K562 (cell line): Measurements from ENCODE around the gene BHLHE23. TPM values are rescaled to one million over a fixed set of nuclear protein-coding genes. Genes with fewer than 3 reads are reported as not detected.

ENCODE experiments used
- ATAC-seq: fragments of 200-7000 bp; cut with Tn5 transposase; 3 replicates; pipeline ENCODE4 v1.9.1; 2020; ENCODE audit warnings: moderate library complexity
- BruUV-seq: library from RNA; stranded (reverse); fragments of 400-500 nt; replicated peaks from 2 replicates; lab custom pipeline; 2021; lab: Mats Ljungman, UMichigan
- CTCF ChIA-PET: fragments of 300-600 bp; formaldehyde crosslinking; extraction: SDS; loops from one replicate; lab custom pipeline; 2021; ENCODE audit warnings: low intra/inter-chr PET ratio; lab: Yijun Ruan, JAX
- POLR2A ChIA-PET: fragments of 300-600, 350-650 bp; sonication (Branson Sonifier 250); formaldehyde crosslinking; extraction: SDS; loops from one replicate; lab custom pipeline; 2021; ENCODE audit warnings: antibody characterized with exemption, inconsistent platforms; lab: Yijun Ruan, JAX
- DNase-seq, 4 experiments: peaks; one replicate each; pipeline versions ENCODE4 v3.0.0 to v3.0.0-alpha.2; 2011 to 2018; ENCODE audit warnings: low spot score in 3 of 4, mixed read lengths in 3 of 4; ENCODE audit errors: extremely low read depth in 1 of 4
- FAIRE-seq: peaks from 2 replicates; lab custom pipeline; 2011; peaks lifted over from hg19 to GRCh38; lab: Jason Lieb, UNC
- H2AFZ ChIP-seq: 2 replicates; pipeline ENCODE4 v1.6.0; 2011; ENCODE audit warnings: low read depth, low read length, control low read depth, inconsistent platforms
- H3K27ac ChIP-seq: fragments of 200-600 bp; 3 replicates; pipeline ENCODE4 v1.8.0; 2011; ENCODE audit warnings: low read depth, mild to moderate bottlenecking, control low read depth, inconsistent platforms, low read length, moderate library complexity, mixed read lengths; ENCODE audit errors: extremely low read depth
- H3K27me3 ChIP-seq, 2 experiments: fragments of 300-600 bp in 1 of 2; 2 replicates in 1 of 2; 3 replicates in 1 of 2; pipeline versions ENCODE4 v1.6.0 to v1.8.0; 2011; ENCODE audit warnings: inconsistent platforms in 2 of 2, low read length in 2 of 2, mild to moderate bottlenecking in 1 of 2, mixed read lengths in 1 of 2, moderate library complexity in 1 of 2; ENCODE audit not compliant: control insufficient read depth in 2 of 2, insufficient read depth in 2 of 2
- H3K36me3 ChIP-seq: fragments of 300-600 bp; 3 replicates; pipeline ENCODE4 v1.8.0; 2011; ENCODE audit warnings: mild to moderate bottlenecking, low read length, inconsistent platforms; ENCODE audit not compliant: control insufficient read depth, insufficient read depth
- H3K4me1 ChIP-seq, 2 experiments: fragments of 200-600 bp in 1 of 2; replicated peaks in 1 of 2; 2 replicates in 1 of 2; 3 replicates in 1 of 2; pipeline versions ENCODE4 v1.5.1 to v1.8.0; 2011; ENCODE audit warnings: inconsistent platforms in 2 of 2, low read length in 2 of 2, mild to moderate bottlenecking in 1 of 2, mixed read lengths in 1 of 2, moderate library complexity in 1 of 2; ENCODE audit not compliant: control insufficient read depth in 2 of 2, insufficient read depth in 2 of 2
- H3K4me2 ChIP-seq: 2 replicates; pipeline ENCODE4 v1.6.1; 2011; ENCODE audit warnings: low read length, control low read depth, inconsistent platforms, mixed read lengths; ENCODE audit not compliant: insufficient read depth
- H3K4me3 ChIP-seq: fragments of 200-600 bp; sonication (generic), shearing (Covaris generic); 2 replicates; pipeline ENCODE4 v1.5.1; 2016; ENCODE audit warnings: control low read depth, inconsistent platforms
- H3K79me2 ChIP-seq: fragments of 200-600 bp; 3 replicates; pipeline ENCODE4 v1.8.0; 2011; ENCODE audit warnings: low read length, inconsistent platforms; ENCODE audit not compliant: control insufficient read depth, insufficient read depth
- H3K9ac ChIP-seq, 2 experiments: 2 replicates each; pipeline versions ENCODE4 v1.6.0 to v1.6.1; 2011; ENCODE audit warnings: low read depth in 2 of 2, low read length in 2 of 2, control low read depth in 1 of 2, inconsistent platforms in 1 of 2, mild to moderate bottlenecking in 1 of 2, mixed read lengths in 1 of 2; ENCODE audit not compliant: insufficient read depth in 1 of 2
- H3K9me1 ChIP-seq: one replicate; pipeline ENCODE4 v1.6.0; 2011; ENCODE audit warnings: inconsistent platforms, mild to moderate bottlenecking, low read length, moderate library complexity; ENCODE audit not compliant: control insufficient read depth, insufficient read depth
- H3K9me3 ChIP-seq: replicated peaks from 2 replicates; pipeline ENCODE4 v1.5.1; 2011; ENCODE audit warnings: low read depth, low read length, inconsistent platforms; ENCODE audit not compliant: control insufficient read depth, insufficient read depth
- H4K20me1 ChIP-seq: replicated peaks from 2 replicates; pipeline ENCODE4 v1.6.1; 2011; ENCODE audit warnings: low read length, inconsistent platforms, mixed read lengths; ENCODE audit not compliant: control insufficient read depth, insufficient read depth
- ZFP36 ChIP-seq: fragments of 150-350 bp; IDR thresholded peaks from 2 replicates; pipeline ENCODE4 v1.6.1; 2018; ENCODE audit warnings: low read length, low read depth; ENCODE audit not compliant: partially characterized antibody
- WGBS: fragments of 100-300 bp; shearing (Covaris generic); methylation state at CpG from one replicate; pipeline ENCODE4 v1.1.6; 2016; ENCODE audit warnings: low coverage, mixed read lengths; ENCODE audit not compliant: insufficient coverage; ENCODE audit errors: missing lambda C conversion rate; 5-methylcytosine and 5-hydroxymethylcytosine counted together
- in situ Hi-C: fragments of 300-500 bp; cut with MboI; formaldehyde crosslinking; loops from 4 replicates; pipeline ENCODE4 v1.15.0; 2018; ENCODE audit warnings: inconsistent platforms, mixed read lengths
- intact Hi-C: fragments of 100-400 bp; cut with micrococcal nuclease; formaldehyde crosslinking; loops from 2 replicates; pipeline ENCODE4 v1.14.2; 2022
- polyA plus RNA-seq, 8 experiments: library from polyadenylated mRNA; depleted of rRNA in 4 of 8; stranded (reverse) in 5 of 8; unstranded in 3 of 8; fragments of >200 nt; fragmentation: Nextera tagmentation in 2 of 8; fragmentation: Illumina TruSeq in 1 of 8; extraction: Ambion mirVana in 2 of 8; extraction: Trizol in 1 of 8; gene quantifications; 2 replicates each; pipeline versions ENCODE4 v1.2.1 to v1.2.3, GENCODE V29; 2011 to 2014; ENCODE audit warnings: inconsistent platforms in 1 of 8, missing spikeins in 1 of 8
- total RNA-seq, 7 experiments: library from RNA; depleted of rRNA in 6 of 7; stranded (reverse); fragments of >200 nt in 6 of 7; fragmentation: Illumina TruSeq in 2 of 7; extraction: Trizol in 2 of 7; gene quantifications; 2 replicates each; pipeline versions ENCODE4 v1.2.1 to v1.2.3, GENCODE V29; 2011 to 2021; ENCODE audit warnings: low replicate concordance in 1 of 7
- TF ChIP-seq, protein P1 (sequence below), 2 experiments: fragments of 450-650 bp; IDR thresholded peaks; 2 replicates each; pipeline ENCODE4 v1.6.1; 2018; ENCODE audit warnings: mild to moderate bottlenecking in 2 of 2, low read depth in 1 of 2; ENCODE audit not compliant: partially characterized antibody in 2 of 2

BHLHE23 gene
- total and polyA plus RNA-seq, 9 of the 15 experiments (the other 6 are each of a cell fraction or from before 2014, with no cell fraction given) = not detected

DNA sequence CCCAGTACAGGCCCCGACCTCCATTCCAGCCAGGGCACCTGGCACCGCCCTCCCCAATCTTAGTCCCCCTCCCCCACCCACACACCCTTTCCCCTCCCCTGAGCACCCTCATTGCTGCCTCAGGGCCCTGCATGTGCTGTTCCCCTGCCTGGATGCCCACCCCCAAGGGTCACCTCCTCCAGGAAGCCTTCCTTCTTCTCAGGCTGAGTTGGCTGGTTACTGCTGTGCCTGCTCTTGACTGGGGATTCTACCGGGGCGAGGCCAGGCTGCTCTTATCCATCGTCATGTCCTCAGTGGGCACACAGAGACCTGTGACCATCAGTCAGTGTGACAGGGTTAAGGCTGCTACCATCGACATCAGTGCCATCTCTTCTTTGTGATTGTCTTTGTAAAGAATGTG is 23.6 kb downstream of the BHLHE23 start:
- Histone ChIP-seq H3K79me2 (no peaks in the 10 kb centered on the region), H3K9ac (no peak overlapping the region), H3K4me2 (no peak overlapping the region), H4K20me1 (peaks cover 11% of the 10 kb centered on the region), H3K9me1 (no peaks in the 10 kb centered on the region), H3K9me3 (no peaks in the 10 kb centered on the region), H3K27me3 (peaks cover 57 to 81% of the 10 kb centered on the region in 2 experiments), H3K27ac (no peak overlapping the region), H3K4me3 (no peak overlapping the region), H2AFZ (no peak overlapping the region), H3K4me1 (peaks cover 0 to 23% of the 10 kb centered on the region in 2 experiments; a peak in 2 of 5 replicates), H3K36me3 (no peaks in the 10 kb centered on the region)
- ChIA-PET CTCF (no interaction called here), POLR2A (no interaction called here)
- no peak for DNase-seq
- 3% methylated on average over 4 of the region's 6 CpGs for WGBS
- ATAC-seq = no peak
- no TSS peak for BruUV-seq
- intact Hi-C loops (no loop called here), in situ Hi-C loops (no loop called here)
- FAIRE-seq = no peak
- TF ChIP-seq ZFP36 = peak; percentile 73
- TF ChIP-seq, protein P1, sequence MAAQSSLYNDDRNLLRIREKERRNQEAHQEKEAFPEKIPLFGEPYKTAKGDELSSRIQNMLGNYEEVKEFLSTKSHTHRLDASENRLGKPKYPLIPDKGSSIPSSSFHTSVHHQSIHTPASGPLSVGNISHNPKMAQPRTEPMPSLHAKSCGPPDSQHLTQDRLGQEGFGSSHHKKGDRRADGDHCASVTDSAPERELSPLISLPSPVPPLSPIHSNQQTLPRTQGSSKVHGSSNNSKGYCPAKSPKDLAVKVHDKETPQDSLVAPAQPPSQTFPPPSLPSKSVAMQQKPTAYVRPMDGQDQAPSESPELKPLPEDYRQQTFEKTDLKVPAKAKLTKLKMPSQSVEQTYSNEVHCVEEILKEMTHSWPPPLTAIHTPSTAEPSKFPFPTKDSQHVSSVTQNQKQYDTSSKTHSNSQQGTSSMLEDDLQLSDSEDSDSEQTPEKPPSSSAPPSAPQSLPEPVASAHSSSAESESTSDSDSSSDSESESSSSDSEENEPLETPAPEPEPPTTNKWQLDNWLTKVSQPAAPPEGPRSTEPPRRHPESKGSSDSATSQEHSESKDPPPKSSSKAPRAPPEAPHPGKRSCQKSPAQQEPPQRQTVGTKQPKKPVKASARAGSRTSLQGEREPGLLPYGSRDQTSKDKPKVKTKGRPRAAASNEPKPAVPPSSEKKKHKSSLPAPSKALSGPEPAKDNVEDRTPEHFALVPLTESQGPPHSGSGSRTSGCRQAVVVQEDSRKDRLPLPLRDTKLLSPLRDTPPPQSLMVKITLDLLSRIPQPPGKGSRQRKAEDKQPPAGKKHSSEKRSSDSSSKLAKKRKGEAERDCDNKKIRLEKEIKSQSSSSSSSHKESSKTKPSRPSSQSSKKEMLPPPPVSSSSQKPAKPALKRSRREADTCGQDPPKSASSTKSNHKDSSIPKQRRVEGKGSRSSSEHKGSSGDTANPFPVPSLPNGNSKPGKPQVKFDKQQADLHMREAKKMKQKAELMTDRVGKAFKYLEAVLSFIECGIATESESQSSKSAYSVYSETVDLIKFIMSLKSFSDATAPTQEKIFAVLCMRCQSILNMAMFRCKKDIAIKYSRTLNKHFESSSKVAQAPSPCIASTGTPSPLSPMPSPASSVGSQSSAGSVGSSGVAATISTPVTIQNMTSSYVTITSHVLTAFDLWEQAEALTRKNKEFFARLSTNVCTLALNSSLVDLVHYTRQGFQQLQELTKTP (IDR thresholded peaks at IDR 0.05; ENCODE audit: low read depth in 1 of 2, partially characterized antibody in 2 of 2) = no peak
